CD14-positive monocyte (primary cell): ENCODE results near the gene PTPRN2. TPM values are rescaled to one million over a fixed set of nuclear protein-coding genes. Genes with fewer than 3 reads are reported as not detected.

Experiments used
- DNase-seq, 3 donors: peaks; one replicate each; pipeline ENCODE4 v3.0.0-alpha.2; 2011 to 2022
- H2AFZ ChIP-seq: 2 replicates; pipeline ENCODE4 v1.6.0; 2012; ENCODE audit warnings: mild to moderate bottlenecking, low read depth, low read length, inconsistent platforms; ENCODE audit not compliant: insufficient read depth, poor library complexity, severe bottlenecking
- H3K27ac ChIP-seq, 2 donors: 1 replicate in 1 of 2; 2 replicates in 1 of 2; pipeline ENCODE4 v1.5.1; 2012 to 2013; ENCODE audit warnings: low read length in 2 of 2, control low read depth in 1 of 2, inconsistent platforms in 1 of 2, low read depth in 1 of 2, mild to moderate bottlenecking in 1 of 2
- H3K27me3 ChIP-seq, 2 donors: one replicate each; pipeline versions ENCODE4 v1.6.0 to v1.6.1; 2011 to 2013; ENCODE audit warnings: low read length in 2 of 2; ENCODE audit not compliant: control insufficient read depth in 2 of 2, insufficient read depth in 2 of 2
- H3K36me3 ChIP-seq, 2 donors: replicated peaks in 1 of 2; 1 replicate in 1 of 2; 2 replicates in 1 of 2; pipeline versions ENCODE4 v1.5.1 to v1.6.1; 2012 to 2013; ENCODE audit warnings: low read length in 2 of 2, control low read depth in 1 of 2, inconsistent platforms in 1 of 2, mild to moderate bottlenecking in 1 of 2; ENCODE audit not compliant: insufficient read depth in 2 of 2, control insufficient read depth in 1 of 2
- H3K4me1 ChIP-seq, 2 donors: 1 replicate in 1 of 2; 2 replicates in 1 of 2; pipeline versions ENCODE4 v1.5.1 to v1.6.1; 2012 to 2013; ENCODE audit warnings: low read length in 2 of 2, control low read depth in 1 of 2, inconsistent platforms in 1 of 2, mild to moderate bottlenecking in 1 of 2, moderate library complexity in 1 of 2; ENCODE audit not compliant: insufficient read depth in 2 of 2, control insufficient read depth in 1 of 2
- H3K4me2 ChIP-seq: replicated peaks from 2 replicates; pipeline ENCODE3; 2012; ENCODE audit warnings: low read length, moderate library complexity, mild to moderate bottlenecking; ENCODE audit not compliant: poor library complexity, severe bottlenecking; ENCODE audit errors: extremely low read depth
- H3K4me3 ChIP-seq, 3 experiments: fragments of 200-600 bp in 1 of 3; sonication (generic) in 1 of 3; replicated peaks in 1 of 3; 1 replicate in 2 of 3; 2 replicates in 1 of 3; pipeline ENCODE4 v1.5.1; 2011 to 2013; ENCODE audit warnings: low read length in 3 of 3, mild to moderate bottlenecking in 3 of 3, control low read depth in 2 of 3, low read depth in 2 of 3, inconsistent platforms in 1 of 3, moderate library complexity in 1 of 3
- H3K79me2 ChIP-seq: 2 replicates; pipeline ENCODE4 v1.6.0; 2012; ENCODE audit warnings: mild to moderate bottlenecking, control low read depth, inconsistent platforms, low read length, moderate library complexity; ENCODE audit not compliant: insufficient read depth
- H3K9ac ChIP-seq: 2 replicates; pipeline ENCODE4 v1.6.0; 2017; ENCODE audit warnings: low read length, mild to moderate bottlenecking; ENCODE audit not compliant: insufficient read depth, poor library complexity, severe bottlenecking
- H3K9me3 ChIP-seq, 2 donors: replicated peaks in 1 of 2; 1 replicate in 1 of 2; 2 replicates in 1 of 2; pipeline versions ENCODE4 v1.5.1 to v1.6.1; 2012 to 2013; ENCODE audit warnings: low read length in 2 of 2, control low read depth in 1 of 2; ENCODE audit not compliant: control insufficient read depth in 1 of 2, insufficient read depth in 1 of 2
- H4K20me1 ChIP-seq: 2 replicates; pipeline ENCODE4 v1.6.0; 2012; ENCODE audit warnings: mild to moderate bottlenecking, low read length, control low read depth, moderate library complexity; ENCODE audit not compliant: insufficient read depth
- H3K27ac Mint-ChIP-seq, 7 donors: one replicate each; pipeline ENCODE4 v1.8.0; 2020; ENCODE audit warnings: mild to moderate bottlenecking in 7 of 7, mixed read lengths in 7 of 7, moderate library complexity in 6 of 7, inconsistent platforms in 2 of 7
- H3K27me3 Mint-ChIP-seq, 3 donors: one replicate each; pipeline ENCODE4 v1.8.0; 2021 to 2022; ENCODE audit warnings: low read depth in 3 of 3, mild to moderate bottlenecking in 3 of 3, mixed read lengths in 3 of 3, moderate library complexity in 3 of 3, inconsistent platforms in 1 of 3
- H3K36me3 Mint-ChIP-seq, 2 donors: one replicate each; pipeline ENCODE4 v1.8.0; 2020; ENCODE audit warnings: mixed read lengths in 2 of 2, inconsistent platforms in 1 of 2, mild to moderate bottlenecking in 1 of 2
- H3K4me1 Mint-ChIP-seq: one replicate; pipeline ENCODE4 v1.8.0; 2020; ENCODE audit warnings: mild to moderate bottlenecking, mixed read lengths
- H3K4me3 Mint-ChIP-seq, 2 donors: one replicate each; pipeline ENCODE4 v1.8.0; 2020; ENCODE audit warnings: mild to moderate bottlenecking in 2 of 2, mixed read lengths in 2 of 2, moderate library complexity in 1 of 2
- H3K9me3 Mint-ChIP-seq, 7 donors: one replicate each; pipeline ENCODE4 v1.8.0; 2020 to 2022; ENCODE audit warnings: mixed read lengths in 7 of 7, mild to moderate bottlenecking in 6 of 7, moderate library complexity in 6 of 7, inconsistent platforms in 2 of 7
- WGBS: methylation state at CpG from one replicate; pipeline ENCODE4 v1.1.5; 2013; ENCODE audit warnings: missing lambda C conversion rate; ENCODE audit not compliant: insufficient coverage; 5-methylcytosine and 5-hydroxymethylcytosine counted together
- intact Hi-C, 2 donors: fragments of 100-400 bp; cut with micrococcal nuclease; formaldehyde crosslinking; loops; one replicate each; pipeline versions ENCODE4 v1.15.0 to v1.15.1; 2023
- polyA plus RNA-seq, 3 donors: library from polyadenylated mRNA; depleted of rRNA in 1 of 3; unstranded in 2 of 3; stranded (reverse) in 1 of 3; fragments of 300-500 nt in 2 of 3; fragments of >200 nt in 1 of 3; fragmentation: Illumina TruSeq in 2 of 3; gene quantifications; 1 replicate in 2 of 3; 2 replicates in 1 of 3; pipeline ENCODE4 v1.2.3, GENCODE V29; 2012 to 2021
- TF ChIP-seq, protein P1 (sequence below): fragments of 200-600 bp; IDR thresholded peaks from one replicate; pipeline ENCODE4 v1.8.0; 2022; ENCODE audit warnings: antibody characterized with exemption, mild to moderate bottlenecking

The PTPRN2 gene
- polyA plus RNA-seq, 3 donors, result 0.25 to 1.4 (median 0.97) TPM

DNA sequence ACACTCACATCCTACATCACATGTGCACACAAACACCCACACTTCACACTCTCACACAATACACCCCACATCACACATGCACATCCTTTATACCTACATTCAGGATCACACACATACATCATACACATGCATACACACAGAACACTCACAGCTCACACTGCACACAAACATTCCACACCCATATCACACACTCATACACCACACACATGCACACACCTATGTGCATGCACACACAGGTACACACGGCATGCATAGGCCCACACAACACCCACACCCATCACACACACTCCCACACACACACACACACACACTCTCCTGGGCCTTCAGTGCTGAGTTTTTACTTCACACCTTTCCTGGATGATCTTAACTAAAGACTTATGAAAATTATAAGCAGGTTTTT lies 1030.4 kb downstream of the PTPRN2 start:
- H2AFZ ChIP-seq, result no peak overlapping the region
- TF ChIP-seq, protein P1, sequence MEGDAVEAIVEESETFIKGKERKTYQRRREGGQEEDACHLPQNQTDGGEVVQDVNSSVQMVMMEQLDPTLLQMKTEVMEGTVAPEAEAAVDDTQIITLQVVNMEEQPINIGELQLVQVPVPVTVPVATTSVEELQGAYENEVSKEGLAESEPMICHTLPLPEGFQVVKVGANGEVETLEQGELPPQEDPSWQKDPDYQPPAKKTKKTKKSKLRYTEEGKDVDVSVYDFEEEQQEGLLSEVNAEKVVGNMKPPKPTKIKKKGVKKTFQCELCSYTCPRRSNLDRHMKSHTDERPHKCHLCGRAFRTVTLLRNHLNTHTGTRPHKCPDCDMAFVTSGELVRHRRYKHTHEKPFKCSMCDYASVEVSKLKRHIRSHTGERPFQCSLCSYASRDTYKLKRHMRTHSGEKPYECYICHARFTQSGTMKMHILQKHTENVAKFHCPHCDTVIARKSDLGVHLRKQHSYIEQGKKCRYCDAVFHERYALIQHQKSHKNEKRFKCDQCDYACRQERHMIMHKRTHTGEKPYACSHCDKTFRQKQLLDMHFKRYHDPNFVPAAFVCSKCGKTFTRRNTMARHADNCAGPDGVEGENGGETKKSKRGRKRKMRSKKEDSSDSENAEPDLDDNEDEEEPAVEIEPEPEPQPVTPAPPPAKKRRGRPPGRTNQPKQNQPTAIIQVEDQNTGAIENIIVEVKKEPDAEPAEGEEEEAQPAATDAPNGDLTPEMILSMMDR, result no peak
- 82% methylated on average over 1 of the region's 1 CpG for WGBS
- DNase-seq, result no peak
- peaks cover 0 to 2% (median 0%) of the 10 kb centered on the region in 3 donors for H3K27me3 Mint-ChIP-seq
- no peaks in the 10 kb centered on the region for H3K36me3 Mint-ChIP-seq
- H3K4me3 ChIP-seq, result no peak overlapping the region
- H3K79me2 ChIP-seq, result no peaks in the 10 kb centered on the region
- H4K20me1 ChIP-seq, result no peaks in the 10 kb centered on the region
- H3K9me3 Mint-ChIP-seq, result peaks cover 0 to 6% (median 0%) of the 10 kb centered on the region in 7 donors
- no peak overlapping the region for H3K9ac ChIP-seq
- H3K27ac ChIP-seq, result no peak overlapping the region
- H3K4me1 Mint-ChIP-seq, result no peaks in the 10 kb centered on the region
- no peak overlapping the region for H3K4me2 ChIP-seq
- no peak overlapping the region for H3K27ac Mint-ChIP-seq
- H3K9me3 ChIP-seq, result peaks cover 0 to 4% of the 10 kb centered on the region in 2 donors
- no peak overlapping the region for H3K4me3 Mint-ChIP-seq
- H3K36me3 ChIP-seq, result no peaks in the 10 kb centered on the region
- intact Hi-C loops, result no loop called here
- H3K4me1 ChIP-seq, result no peaks in the 10 kb centered on the region
- H3K27me3 ChIP-seq, result no peaks in the 10 kb centered on the region

DNA sequence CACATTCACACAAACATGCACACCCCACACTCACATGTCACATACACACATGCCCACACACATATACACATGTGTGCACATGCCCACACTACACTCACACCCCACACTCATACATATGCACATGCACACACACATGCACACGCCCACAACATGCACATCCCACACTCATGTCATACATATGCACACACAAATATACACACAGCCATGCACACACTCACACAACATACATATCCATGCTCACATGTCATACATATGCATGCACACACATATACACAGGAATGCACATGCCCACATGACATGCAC lies 1031.0 kb downstream of the PTPRN2 start:
- Histone ChIP-seq H3K27me3 (no peaks in the 10 kb centered on the region), H2AFZ (no peak overlapping the region), H3K9me3 (no peaks in the 10 kb centered on the region), H4K20me1 (no peaks in the 10 kb centered on the region), H3K36me3 (no peaks in the 10 kb centered on the region), H3K4me2 (no peak overlapping the region), H3K9ac (no peak overlapping the region), H3K79me2 (no peaks in the 10 kb centered on the region), H3K4me1 (no peaks in the 10 kb centered on the region), H3K4me3 (no peak overlapping the region), H3K27ac (no peak overlapping the region)
- H3K9me3 Mint-ChIP-seq, result peaks cover 0 to 2% (median 0%) of the 10 kb centered on the region in 7 donors
- TF ChIP-seq, protein P1, result no peak
- no peaks in the 10 kb centered on the region for H3K36me3 Mint-ChIP-seq
- peaks cover 0 to 2% (median 0%) of the 10 kb centered on the region in 3 donors for H3K27me3 Mint-ChIP-seq
- no peak overlapping the region for H3K4me3 Mint-ChIP-seq
- intact Hi-C loops, result no loop called here
- no peak overlapping the region for H3K27ac Mint-ChIP-seq
- no peaks in the 10 kb centered on the region for H3K4me1 Mint-ChIP-seq
- DNase-seq, result no peak
- 93% methylated on average over 1 of the region's 1 CpG for WGBS
